ENCODE data around the gene LAPTM5.
"Not testable (repeated sequence)": the region's sequence is repeated elsewhere in the genome, so short reads cannot be mapped to it uniquely, and the experiment has no call there.

Gene LAPTM5

GRCh38 chr1:30768830-30769718 lies 11.5 kb upstream of the LAPTM5 start:
- no peak for DNase-seq

DNA sequence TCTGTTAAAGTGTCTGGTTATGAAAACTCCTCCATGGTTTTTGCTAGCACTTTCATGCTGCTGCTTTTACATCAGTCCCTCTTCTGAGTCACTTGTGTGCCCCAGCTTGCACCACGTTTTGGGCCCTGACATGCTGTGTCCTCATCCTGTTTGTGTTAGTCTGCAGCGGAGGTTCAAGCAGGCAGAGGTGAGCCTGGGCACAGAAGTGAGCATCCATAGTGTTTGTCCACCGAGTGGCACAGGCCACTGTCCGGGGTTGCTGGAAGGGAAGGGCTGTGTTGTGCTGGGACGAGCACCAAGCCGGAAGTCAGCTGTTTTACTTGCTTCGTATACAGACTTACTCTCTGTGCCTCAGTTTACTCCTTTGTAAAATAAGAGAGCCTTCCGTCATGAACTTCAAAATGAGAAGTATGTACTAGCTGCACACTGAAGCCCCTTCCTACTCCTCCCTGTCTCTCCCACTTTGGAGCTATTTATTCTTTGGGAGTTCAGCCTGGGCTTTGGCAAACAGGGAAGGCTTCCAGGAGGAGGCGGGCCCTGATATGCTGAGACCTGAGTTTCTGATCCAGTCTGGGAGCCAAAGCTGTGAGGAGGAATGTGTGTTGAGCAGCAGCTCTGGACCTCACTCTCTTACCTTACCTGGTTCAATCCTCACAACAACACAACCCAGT lies 10.7 kb upstream of the LAPTM5 start:
- no peak for DNase-seq

GRCh38 chr1:30766948-30767347 lies 9.4 kb upstream of the LAPTM5 start:
- not testable (repeated sequence) for DNase-seq

- no peak for DNase-seq
Observed at GRCh38 chr1:30765556-30766434, 8.2 kb upstream of the LAPTM5 start.

DNA sequence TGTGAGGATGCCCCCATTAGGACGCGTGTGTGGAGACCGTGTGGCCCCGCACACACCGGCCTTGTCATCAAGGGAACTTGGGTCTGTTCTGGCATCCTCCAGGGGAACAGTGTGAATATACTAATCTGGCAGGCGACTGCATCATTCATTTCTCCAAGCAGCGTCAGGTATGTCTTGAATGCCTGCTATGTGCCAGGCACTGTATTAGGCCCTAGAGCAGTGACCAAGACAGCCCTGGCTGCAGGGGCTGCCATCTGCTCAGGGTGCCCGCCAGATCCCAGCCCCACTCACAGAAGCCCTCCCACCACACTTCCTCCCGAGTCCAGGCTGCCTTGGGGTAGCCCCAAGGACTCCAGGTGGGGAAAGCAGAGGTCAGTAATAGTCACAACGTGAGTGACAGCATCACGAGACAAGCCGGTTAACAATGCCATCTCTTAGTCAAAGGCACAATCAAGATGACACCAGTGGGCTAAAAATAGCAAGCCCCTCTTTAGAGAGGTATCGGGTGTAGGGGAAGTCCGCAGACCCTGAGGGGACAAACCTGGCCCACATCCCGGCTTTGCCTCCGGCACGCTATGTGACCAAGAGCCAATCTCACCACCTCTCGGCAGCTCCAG lies 7.5 kb upstream of the LAPTM5 start:
- no peak for DNase-seq

DNA sequence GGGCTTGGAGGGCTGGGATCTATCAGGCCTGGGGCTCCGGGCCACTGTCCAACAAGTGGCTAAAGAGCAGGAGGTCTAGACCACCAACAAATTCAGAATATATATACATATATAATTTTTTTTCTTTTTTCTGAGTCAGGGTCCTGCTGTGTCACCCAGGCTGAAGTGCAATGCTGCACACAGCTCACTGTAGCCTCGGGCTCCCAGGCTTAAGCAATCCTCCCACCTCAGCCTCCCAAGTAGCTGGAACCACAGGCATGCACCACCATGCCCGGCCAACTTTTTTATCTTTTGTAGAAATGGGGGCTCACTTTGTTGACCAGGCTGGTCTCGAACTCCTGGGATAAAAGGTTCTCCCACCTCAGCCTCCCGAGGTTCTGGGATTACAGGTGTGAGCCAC lies 6.8 kb upstream of the LAPTM5 start:
- DNase-seq = no peak

DNA sequence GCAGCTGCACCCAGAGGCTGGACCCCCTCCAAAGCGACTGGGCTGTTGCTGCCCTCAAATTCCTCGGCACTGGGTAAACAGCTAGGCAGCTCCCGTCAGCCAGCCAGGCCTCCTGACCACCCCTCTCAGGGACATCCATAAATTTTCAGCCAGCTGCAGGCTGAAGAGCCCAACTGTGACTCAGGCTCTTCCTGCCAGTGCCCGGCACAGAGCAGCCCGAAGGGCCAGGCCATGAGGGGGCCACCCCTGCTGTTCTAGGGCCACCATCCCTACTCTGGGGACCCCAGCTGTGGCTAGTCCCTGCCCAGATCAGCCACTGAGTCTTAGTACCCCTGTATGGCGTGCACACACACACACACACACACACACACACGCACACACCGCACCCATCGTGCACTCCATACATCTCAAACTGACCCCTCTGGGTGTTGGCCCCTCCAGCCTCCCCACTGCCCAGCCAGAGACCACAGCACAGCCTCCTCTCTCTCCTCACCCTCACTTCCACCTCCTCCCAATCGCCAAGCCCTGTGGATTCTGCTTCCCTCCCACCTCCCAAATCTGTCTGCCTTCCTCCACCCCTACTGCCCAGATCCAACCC lies 6.2 kb upstream of the LAPTM5 start:
- no peak for DNase-seq

- no peak for DNase-seq
Observed at GRCh38 chr1:30762930-30763650, 5.5 kb upstream of the LAPTM5 start.

- no peak for DNase-seq
Observed at GRCh38 chr1:30762152-30762929, 4.8 kb upstream of the LAPTM5 start.

DNA sequence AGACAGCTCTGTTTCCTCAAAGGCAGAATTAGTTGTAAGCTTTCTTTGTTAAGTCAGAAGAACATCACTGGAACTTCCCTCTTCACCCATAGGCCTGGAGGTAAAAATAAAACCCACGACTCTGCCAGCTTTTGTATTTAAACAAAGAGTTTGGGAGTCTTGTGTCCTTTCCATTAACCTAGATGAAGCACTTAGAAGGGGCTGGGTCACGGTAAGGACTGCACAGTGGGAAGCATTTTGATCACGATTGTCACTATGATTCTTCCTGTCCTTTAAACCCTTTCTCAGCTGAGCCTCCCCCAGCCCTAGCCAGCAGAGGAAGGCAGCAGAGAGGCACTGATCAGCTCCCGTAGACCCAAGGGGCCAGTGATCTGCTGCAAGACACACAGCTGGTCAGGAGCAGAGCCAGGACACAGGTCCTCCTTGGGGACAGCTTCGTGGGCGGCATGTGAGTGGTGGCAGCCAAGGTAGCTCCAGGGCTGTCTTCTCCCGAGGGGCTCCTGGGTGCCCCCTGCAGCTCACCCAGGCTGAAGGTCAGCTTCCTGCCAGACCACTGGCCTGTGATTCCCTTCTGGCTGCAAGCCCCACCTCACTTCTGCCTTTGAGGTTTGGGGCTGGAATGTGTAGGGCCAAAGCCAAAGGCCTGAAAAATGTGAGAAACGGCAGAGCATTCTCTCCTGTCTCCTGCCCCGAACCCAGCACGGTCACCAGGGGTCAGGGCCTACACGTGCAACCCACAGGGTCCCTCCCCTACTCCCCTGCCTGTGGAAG lies 4.0 kb upstream of the LAPTM5 start:
- no peak for DNase-seq

- DNase-seq = no peak
Observed at GRCh38 chr1:30760596-30761324, 3.2 kb upstream of the LAPTM5 start.

- DNase-seq = no peak
Observed at GRCh38 chr1:30759718-30760281, 2.2 kb upstream of the LAPTM5 start.

- DNase-seq = no peak
Observed at GRCh38 chr1:30758785-30759380, 1.3 kb upstream of the LAPTM5 start.

- no peak for DNase-seq
Observed at GRCh38 chr1:30758121-30758688, 631 bp upstream of the LAPTM5 start.

DNA sequence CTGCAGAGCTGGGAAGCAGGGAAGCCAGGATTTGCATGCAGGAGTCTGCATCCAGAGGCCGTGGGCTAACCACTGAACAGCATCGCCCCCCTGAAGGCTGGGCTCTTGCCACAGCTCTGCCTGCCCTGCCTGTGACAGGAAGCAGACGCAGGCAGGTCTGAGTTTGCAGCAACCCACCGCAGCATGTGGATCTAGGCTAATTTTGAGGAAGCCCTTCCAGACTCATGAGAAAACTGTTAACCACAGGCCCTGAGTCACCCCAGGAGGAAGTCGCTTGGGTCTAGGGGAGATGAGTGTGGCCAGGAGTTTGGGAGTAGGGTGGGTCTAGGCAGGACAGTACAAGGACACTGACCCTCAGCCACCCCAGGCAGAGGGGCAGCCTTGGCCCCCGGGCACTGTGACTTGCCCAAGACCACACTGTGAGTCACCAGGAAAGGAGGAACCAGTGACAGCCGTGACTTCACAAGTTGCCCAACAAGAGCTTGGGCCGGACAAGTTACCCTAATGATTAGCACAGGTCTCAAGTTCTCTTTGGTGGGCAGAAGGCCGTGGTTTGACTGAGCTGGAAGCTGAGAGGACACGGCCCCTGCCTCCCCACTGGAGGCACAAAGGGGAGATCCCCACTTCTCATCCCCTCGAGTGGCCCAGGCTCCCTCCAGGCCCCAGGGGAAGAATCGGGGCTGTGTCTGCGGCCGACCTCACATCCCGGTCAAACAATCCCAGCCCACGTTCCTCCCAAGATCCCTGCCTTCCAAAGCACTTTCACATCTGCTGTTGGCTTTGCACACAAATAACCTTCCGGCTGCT lies 826 bp downstream of the LAPTM5 start:
- DNase-seq = no peak

GRCh38 chr1:30756206-30756544 lies 1.4 kb downstream of the LAPTM5 start:
- DNase-seq = no peak

DNA sequence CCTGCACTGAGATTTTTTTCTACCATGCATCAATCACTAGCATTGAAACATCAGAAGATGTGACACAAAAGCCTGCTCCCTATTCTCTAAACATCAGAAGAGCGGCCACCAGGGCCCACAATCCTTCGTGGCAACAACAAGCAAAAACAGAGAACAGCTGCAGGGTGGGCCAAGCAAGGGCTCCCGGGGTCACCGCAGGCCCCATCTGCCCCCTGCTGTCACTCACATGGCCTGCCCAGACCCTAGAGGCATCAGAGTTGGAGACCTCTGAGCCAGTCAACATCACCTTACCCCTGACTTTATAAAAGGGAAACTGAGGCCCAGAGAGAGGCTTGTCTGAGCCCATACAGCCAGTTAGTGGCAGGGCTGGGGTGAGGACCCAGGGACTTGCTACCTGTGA lies 1.8 kb downstream of the LAPTM5 start:
- DNase-seq = no peak

DNA sequence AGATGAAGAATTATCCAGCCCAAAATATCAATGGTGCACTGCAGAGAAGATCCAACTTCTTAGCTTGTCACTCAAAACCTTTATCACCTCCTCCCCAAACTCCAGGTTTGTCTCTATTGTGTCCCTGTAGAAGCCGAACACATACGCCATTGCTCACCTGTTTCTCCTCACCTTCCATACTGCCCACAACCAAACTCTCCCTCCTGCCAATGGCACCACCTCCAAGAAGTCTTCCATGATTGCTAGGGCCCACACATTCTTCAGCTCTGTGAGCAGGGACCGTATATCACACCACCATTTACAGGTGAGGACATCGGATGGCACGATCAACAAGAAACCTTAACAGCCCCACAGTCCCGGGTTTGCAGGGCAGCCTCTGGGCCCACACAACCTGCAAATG lies 2.2 kb downstream of the LAPTM5 start:
- no peak for DNase-seq

Data from NCI-H1105 (cell line).